ENCODE data around the gene GPR34.

The GPR34 gene

DNA sequence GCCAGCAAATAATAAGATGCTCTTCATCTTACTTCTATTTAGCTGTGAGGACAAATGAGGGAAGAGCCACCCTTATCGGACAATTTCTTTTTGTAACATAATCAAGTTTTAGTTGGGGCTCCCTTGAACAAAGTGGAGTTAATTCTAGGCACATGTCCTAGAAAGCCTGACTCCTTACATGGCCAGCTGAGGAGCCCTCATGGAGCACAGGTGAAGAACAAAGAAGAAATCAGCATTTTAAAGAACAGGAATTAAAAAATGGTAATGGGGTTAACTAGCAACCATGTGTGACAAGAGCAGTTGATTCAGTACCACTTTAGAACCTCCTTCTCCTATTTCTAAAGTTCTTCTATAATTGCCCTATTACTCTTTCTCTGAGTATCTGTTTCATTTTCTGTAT is 51.1 kb downstream of the GPR34 start:
- DNase-seq, result no peak
